Activated CD4-positive, alpha-beta T cell treated with anti-CD3 and anti-CD28 coated beads, Interleukin-10, Interleukin-2, amounts not matched to agents 100 ng/mL and 50 ng/mL, durations not matched to agents 16 hours and 8 hours (primary cell): ENCODE results near the gene OCRL.
"Not testable (repeated sequence)": the region's sequence is repeated elsewhere in the genome, so short reads cannot be mapped to it uniquely, and the experiment has no call there.

ENCODE experiments used
- DNase-seq: peaks from one replicate; pipeline ENCODE4 v3.0.0-alpha.2; 2020

Gene OCRL

DNA sequence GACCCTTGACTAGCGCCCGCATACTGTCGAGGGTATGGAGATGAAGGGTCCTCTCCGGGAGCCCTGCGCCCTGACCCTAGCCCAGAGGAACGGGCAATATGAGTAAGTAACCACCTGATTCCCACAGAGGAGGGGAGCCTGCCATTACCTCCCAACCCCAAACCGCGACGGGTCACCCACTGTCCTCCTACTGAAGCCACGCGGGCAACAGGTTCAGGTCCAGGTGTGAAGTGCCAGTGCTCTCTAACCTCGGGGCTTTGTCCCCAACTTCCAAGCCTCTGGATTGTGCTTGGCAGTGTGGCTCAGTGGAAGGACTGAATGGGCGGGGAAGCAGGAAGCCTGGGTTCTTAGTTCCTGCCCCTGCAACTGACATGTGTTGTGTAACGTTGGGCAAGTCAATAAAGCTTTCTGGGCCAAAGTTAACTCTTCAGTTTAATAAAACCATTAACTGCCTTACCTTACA lies 694 bp downstream of the OCRL start:
- DNase-seq, result no peak

- DNase-seq, result no peak
Measured at GRCh38 chrX:129544780-129545179, 4.7 kb downstream of the OCRL start.

- DNase-seq, result no peak
Measured at GRCh38 chrX:129545408-129545807, 5.3 kb downstream of the OCRL start.

DNA sequence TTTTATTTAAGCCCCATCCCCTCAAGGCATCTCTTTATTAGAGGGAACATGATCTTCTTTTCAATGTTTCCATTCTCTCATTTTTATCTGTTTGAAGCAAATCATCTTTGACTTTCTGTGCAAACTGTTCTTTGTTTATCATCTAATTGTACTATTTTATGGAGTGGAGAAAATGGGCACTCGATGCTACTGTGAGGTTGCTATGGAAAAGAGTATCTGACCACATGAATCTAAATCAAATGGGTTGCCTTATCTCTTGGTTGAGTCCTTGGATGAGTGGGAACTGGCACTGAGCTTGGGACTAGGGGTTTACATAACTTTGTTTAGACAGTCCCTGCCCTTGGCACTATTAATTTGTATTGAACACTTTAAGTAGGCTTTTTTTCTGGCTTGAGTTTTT lies 9.1 kb downstream of the OCRL start:
- DNase-seq, result no peak

DNA sequence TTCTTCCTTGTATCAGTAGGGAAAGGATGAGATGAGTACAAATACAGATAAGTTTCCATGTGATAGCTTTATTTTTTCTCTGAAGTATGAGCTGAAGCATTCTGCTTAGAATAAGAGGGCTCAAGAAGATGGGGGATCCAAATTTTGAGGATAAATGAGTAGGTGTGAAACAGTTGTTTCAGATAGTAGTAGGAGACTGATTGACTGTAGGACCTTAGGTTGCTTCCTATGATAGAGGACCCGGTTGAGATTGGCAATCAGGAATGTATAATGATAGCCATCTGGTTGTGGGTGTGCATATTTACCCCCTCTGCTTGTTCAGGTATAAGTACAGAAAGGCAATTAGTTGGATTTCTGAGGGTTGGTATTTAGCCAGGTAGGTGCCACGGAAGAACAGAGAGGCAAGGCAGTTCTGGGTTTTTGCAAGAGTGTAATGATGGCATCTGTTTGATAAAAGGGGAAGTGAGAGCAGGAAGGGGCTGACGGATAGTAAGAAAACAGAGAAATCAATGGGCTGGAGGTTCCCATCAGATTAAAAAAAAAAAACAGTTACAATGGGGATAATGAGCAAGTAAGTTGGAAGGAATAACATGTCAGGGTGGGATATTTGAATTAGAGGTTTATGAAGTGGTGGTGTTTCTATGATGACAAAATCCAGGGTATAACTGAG lies 13.7 kb downstream of the OCRL start:
- no peak for DNase-seq

GRCh38 chrX:129554816-129555215 lies 14.8 kb downstream of the OCRL start:
- DNase-seq, result not testable (repeated sequence)

- no peak for DNase-seq
Measured at GRCh38 chrX:129556806-129557315, 16.8 kb downstream of the OCRL start.

- DNase-seq, result no peak
Measured at GRCh38 chrX:129557844-129558480, 17.9 kb downstream of the OCRL start.

GRCh38 chrX:129559783-129560182 lies 19.7 kb downstream of the OCRL start:
- DNase-seq, result no peak

DNA sequence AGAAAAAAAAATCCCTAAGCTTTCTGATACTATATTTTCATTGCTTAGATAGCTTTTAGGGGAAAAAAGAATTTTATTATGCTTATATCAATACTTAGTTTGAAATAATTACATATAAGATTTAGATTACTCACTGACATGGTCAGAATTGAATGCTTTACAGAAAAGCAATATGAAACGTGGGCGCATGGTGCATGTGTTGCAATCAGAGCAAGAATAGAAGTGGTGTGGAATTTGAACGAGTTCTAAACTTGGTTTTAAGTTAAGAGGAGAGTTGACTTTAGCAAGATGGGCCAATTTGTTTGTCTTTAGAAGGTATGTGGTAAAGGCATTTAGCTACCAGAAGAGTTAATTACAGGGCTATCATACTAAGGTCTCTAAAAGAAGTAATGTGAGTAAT lies 21.4 kb downstream of the OCRL start:
- no peak for DNase-seq

GRCh38 chrX:129564345-129564744 lies 24.3 kb downstream of the OCRL start:
- DNase-seq, result not testable (repeated sequence)

DNA sequence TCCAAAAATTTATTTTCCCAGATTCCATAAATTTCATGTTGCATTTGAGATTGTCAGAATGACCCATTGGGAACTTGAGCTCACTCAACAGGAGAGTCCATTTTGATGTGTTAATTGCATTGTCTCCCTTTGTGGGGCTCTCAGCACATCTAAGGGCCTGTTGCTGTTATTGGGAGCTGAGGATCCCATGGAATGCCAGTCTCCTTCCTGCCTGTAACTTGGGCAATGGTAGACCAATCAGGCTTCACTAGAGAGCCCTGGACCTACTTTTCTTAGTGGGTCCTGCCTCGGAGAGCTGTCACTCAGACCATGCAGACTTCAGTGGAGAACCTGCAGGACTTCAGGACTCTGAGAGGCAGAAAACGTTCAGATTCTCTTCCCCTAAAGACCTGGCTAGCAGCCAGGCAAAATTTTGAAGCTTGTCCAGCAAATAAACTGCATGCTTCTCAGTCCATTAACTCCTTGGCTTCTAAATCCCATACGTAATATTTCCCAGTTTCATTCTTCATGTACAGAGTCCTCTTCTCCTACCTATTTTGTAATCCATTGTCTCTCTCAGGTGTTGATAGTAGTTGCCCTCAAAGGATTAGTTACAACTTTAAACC lies 25.1 kb downstream of the OCRL start:
- no peak for DNase-seq

DNA sequence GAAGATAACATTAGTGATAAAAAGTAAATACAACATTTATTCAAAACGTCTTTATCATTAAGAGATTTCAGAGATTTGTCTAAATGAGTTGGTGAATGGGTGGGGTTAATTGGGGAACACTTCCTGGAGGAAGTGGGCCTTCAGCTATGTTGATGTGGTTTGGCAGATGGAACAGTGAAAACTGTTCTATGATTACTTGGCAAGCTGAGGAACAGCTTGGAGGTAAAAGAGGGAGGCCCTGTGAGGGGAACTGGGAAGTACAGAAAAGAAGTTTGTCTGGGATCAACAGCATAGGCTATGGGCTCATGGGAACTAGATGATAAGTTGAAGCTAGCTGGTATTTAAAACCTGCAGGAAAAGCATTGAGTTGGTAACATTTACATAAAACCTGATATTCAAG lies 26.0 kb downstream of the OCRL start:
- DNase-seq, result no peak

- no peak for DNase-seq
Measured at GRCh38 chrX:129568349-129568748, 28.3 kb downstream of the OCRL start.

DNA sequence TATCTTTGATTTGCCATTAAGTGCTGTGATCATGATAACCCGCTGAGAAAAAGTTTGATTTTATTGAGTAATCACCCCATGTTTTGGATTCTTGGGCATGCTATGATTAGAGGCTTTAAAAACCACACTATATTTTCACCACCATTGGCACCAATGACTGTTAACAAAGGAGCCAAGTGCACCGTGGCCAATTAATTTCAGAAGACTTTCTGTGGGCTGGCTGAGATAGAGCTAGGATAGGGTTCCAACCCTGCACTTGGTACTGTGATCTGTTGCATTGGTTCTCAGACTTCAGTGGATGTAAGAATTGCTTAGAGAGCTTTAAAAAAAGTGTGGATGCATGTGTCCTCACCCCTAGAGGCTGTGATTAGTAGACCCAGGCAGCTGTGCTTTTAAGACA lies 32.4 kb downstream of the OCRL start:
- DNase-seq, result no peak

DNA sequence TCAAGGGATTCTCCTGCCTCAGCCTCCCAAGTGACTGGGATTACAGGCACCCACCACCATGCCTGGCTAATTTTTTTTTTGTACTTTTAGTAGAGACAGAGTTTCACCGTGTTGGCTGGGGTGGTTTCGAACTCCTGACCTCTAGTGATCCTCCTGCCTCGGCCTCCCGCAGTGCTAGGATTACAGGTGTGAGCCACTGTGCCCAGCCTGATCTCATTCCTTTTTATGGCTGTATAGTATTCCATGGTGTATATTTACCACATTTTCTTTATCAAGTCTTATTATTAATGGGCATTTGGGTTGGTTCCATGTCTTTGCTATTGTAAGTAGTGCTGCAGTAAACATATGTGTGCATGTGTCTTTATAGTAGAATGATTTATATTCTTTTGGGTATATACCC lies 33.6 kb downstream of the OCRL start:
- not testable (repeated sequence) for DNase-seq

- DNase-seq, result no peak
Measured at GRCh38 chrX:129574214-129574613, 34.2 kb downstream of the OCRL start.

GRCh38 chrX:129576539-129576938 lies 36.5 kb downstream of the OCRL start:
- DNase-seq, result no peak

DNA sequence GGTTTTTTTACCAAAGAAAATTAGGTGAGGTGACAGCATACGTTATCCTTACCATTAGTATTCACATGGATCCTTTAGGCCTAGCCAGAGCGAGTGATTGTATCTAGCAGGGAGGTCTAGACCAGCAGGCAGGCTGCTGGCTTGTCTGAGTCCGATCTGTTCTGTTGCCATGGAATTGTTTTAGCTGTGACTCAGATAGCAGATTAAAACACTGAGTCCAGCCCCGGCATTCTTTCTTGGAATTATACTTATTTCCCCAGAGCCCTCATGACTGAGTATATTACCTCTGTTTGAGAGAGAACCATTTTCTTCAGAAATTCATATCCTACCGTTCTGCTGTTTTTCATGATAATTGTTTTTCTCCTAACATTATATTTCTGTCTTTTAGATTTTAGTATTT lies 37.4 kb downstream of the OCRL start:
- DNase-seq, result no peak

DNA sequence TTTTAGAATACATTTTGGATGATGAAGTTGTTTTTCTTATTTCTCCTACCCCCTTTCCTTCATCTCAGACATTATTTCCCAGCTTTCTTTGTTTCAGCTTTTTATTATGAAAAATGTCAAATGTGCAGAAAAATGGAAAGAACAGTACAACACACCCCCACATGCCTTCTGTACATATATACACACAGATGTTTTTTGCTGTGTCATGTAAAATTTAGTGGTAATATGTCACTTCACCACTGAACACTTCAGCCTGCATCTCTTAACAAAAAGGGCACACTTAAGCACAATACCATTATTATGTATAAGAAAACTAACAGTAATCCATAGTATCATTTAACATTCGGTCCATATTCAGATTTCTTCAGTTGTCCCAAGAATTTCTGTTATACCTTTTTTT lies 37.8 kb downstream of the OCRL start:
- no peak for DNase-seq

GRCh38 chrX:129581904-129582303 lies 41.8 kb downstream of the OCRL start:
- no peak for DNase-seq

DNA sequence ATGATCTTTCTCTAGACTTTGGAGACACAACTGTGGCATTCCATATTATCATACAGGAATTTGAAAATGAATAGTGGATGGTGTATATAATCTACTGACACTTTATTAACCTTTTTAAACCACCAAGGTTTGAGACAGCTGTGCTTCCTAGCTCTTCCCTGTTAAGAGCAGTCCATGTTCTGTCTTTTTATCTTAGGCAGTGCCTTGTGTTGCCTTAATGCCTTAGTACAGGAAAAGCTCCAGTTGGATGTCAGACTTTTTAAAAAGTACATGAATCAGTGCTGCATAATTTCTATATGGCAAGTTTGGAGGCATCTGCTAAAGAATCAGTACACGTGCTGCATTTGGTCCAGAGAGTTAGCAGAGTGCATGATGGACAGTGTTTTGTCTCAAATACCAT lies 45.1 kb downstream of the OCRL start:
- DNase-seq, result no peak

DNA sequence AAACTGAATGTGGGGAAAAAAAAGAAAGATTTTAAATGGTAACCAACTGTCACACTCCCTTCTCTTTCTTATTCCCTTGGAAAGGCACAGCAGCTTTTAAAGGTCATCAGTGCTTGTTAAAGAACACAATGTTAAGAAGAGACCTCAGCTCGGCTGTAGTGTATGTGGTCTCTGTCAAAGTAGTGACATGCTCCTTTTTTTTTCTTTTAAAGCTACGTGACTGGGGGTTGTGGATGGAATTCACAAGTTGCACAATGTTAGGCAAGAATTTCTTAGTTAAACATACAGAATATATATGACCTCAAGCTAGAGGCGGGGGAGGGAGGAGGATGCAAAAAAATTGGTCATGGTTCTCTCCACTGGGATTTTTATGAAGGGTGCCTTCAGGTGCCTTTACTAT lies 45.6 kb downstream of the OCRL start:
- DNase-seq, result no peak

DNA sequence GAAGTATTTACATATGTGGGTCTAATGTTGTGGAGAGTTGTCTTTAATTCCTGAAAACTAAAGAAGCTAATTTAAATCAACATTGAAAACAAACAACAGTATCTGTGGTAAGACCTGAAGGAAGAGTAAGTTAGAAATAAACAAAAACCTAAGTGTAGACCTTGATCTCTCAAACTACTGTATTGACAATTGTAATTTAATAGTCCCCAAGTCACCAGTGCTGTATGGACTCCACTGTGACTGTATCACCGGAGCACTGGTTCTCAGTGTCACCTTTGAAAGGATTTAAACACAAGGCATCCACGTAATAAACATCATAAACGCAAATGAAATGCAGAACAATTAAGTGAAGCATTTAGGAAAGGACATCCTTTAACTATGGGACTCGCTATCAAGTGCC lies 46.4 kb downstream of the OCRL start:
- no peak for DNase-seq
